Endothelial cell of umbilical vein (primary cell): ENCODE data around the gene ATP8A2.

Experiments used
- EZH2 ChIP-seq: IDR thresholded peaks from 2 replicates; pipeline ENCODE4 v1.6.1; 2012; ENCODE audit warnings: borderline replicate concordance, low read depth, mild to moderate bottlenecking, moderate library complexity, low read length, inconsistent platforms; ENCODE audit not compliant: severe bottlenecking
- FOS ChIP-seq: IDR thresholded peaks from 2 replicates; pipeline ENCODE4 v1.6.1; 2011; ENCODE audit warnings: mild to moderate bottlenecking, low read length, moderate library complexity, borderline replicate concordance; ENCODE audit not compliant: insufficient read depth
- JUN ChIP-seq: IDR thresholded peaks from 2 replicates; pipeline ENCODE4 v1.6.1; 2011; ENCODE audit warnings: borderline replicate concordance, low read depth; ENCODE audit not compliant: insufficient read length, insufficient read depth
- MYC ChIP-seq: IDR thresholded peaks from one replicate; pipeline ENCODE4 v1.6.1; 2011; ENCODE audit warnings: mild to moderate bottlenecking, low read depth, low read length
- POLR2A ChIP-seq: IDR thresholded peaks from 2 replicates; pipeline ENCODE4 v1.6.1; 2012; ENCODE audit warnings: low read depth, mild to moderate bottlenecking, control low read depth, low read length
- POLR2AphosphoS5 ChIP-seq: IDR thresholded peaks from 2 replicates; pipeline ENCODE4 v1.6.1; 2012; ENCODE audit warnings: low read depth, mild to moderate bottlenecking, control low read depth, low read length, moderate library complexity; ENCODE audit not compliant: insufficient read depth
- TF ChIP-seq, protein P1 (sequence below), 2 donors: IDR thresholded peaks; 1 replicate in 1 of 2; 2 replicates in 1 of 2; pipeline ENCODE4 v1.5.1; 2011; ENCODE audit warnings: low read length in 2 of 2, mild to moderate bottlenecking in 2 of 2, moderate library complexity in 2 of 2, control low read depth in 1 of 2, inconsistent platforms in 1 of 2, low read depth in 1 of 2; ENCODE audit not compliant: insufficient read depth in 1 of 2; ENCODE audit errors: extremely low read depth in 1 of 2
- TF ChIP-seq, protein P2 (sequence below): IDR thresholded peaks from 2 replicates; pipeline ENCODE4 v1.6.1; 2011; ENCODE audit not compliant: insufficient read depth, insufficient read length

DNA sequence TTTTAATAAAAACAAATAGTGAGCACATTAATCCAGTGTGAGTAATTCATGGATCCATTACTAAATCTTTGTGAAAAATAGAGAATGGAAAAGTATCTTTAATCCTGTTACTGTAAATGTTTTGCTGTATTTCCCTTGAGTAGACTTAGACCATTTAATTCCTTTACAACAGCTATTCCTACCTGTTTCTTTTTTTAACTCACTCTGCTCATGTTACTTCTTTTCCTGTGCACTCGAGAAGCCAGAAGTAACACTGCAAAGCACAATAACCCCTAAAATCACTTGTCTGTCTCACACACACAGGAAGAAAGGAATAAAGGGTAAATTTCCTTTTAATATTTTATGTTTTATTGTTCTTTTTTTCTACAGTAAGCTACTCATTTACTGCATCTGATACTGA lies 435.8 kb downstream of the ATP8A2 start:
- TF ChIP-seq, protein P1, sequence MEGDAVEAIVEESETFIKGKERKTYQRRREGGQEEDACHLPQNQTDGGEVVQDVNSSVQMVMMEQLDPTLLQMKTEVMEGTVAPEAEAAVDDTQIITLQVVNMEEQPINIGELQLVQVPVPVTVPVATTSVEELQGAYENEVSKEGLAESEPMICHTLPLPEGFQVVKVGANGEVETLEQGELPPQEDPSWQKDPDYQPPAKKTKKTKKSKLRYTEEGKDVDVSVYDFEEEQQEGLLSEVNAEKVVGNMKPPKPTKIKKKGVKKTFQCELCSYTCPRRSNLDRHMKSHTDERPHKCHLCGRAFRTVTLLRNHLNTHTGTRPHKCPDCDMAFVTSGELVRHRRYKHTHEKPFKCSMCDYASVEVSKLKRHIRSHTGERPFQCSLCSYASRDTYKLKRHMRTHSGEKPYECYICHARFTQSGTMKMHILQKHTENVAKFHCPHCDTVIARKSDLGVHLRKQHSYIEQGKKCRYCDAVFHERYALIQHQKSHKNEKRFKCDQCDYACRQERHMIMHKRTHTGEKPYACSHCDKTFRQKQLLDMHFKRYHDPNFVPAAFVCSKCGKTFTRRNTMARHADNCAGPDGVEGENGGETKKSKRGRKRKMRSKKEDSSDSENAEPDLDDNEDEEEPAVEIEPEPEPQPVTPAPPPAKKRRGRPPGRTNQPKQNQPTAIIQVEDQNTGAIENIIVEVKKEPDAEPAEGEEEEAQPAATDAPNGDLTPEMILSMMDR (IDR thresholded peaks at IDR 0.05; ENCODE audit: extremely low read depth in 1 of 2, insufficient read depth in 1 of 2, low read depth in 1 of 2, low read length in 2 of 2), result no peak
- no peak for TF ChIP-seq POLR2A
- no peak for TF ChIP-seq EZH2
- TF ChIP-seq, protein P2, sequence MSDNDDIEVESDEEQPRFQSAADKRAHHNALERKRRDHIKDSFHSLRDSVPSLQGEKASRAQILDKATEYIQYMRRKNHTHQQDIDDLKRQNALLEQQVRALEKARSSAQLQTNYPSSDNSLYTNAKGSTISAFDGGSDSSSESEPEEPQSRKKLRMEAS, result no peak
- no peak for TF ChIP-seq MYC
- no peak for TF ChIP-seq FOS
- no peak for TF ChIP-seq POLR2AphosphoS5
- TF ChIP-seq JUN, result no peak
